SH-SY5Y (cell line): ENCODE measurements around the gene CT45A1.

ENCODE experiments used
- GATA2 ChIP-seq: IDR thresholded peaks from 2 replicates; pipeline ENCODE4 v1.6.1; 2011; ENCODE audit warnings: mild to moderate bottlenecking, low read depth, low read length
- GATA3 ChIP-seq: IDR thresholded peaks from 2 replicates; pipeline ENCODE4 v1.6.1; 2011; ENCODE audit warnings: low read depth, mild to moderate bottlenecking, low read length, moderate library complexity

GRCh38 chrX:135688137-135688536 is 25.3 kb upstream of the CT45A1 start:
- TF ChIP-seq GATA2, result no peak
- no peak for TF ChIP-seq GATA3
